ENCODE measurements around the gene ZNF566. TPM values are rescaled to one million over a fixed set of nuclear protein-coding genes. Genes with fewer than 3 reads are reported as not detected.

ZNF566 gene
- total RNA-seq, 6 experiments from 2014 or later = 5.2 to 6.7 (median 6.0) TPM

- peaks cover 8% of the 10 kb centered on the region for H3K4me1 Mint-ChIP-seq (ENCODE audit: low read depth)
- H3K36me3 Mint-ChIP-seq (ENCODE audit: low read depth) = peaks cover 64% of the 10 kb centered on the region
- no peak overlapping the region for H3K4me3 Mint-ChIP-seq
- no peak for DNase-seq
- no peak for TF ChIP-seq CTCF (IDR thresholded peaks at IDR 0.05)
- H3K9me3 Mint-ChIP-seq = peaks cover 27% of the 10 kb centered on the region
- no peak overlapping the region for H3K27ac Mint-ChIP-seq
- H3K27me3 Mint-ChIP-seq (ENCODE audit: insufficient read depth) = peaks cover under 1% of the 10 kb centered on the region; the same call in 1 of the 2 replicates
These were observed 5.7 kb downstream of the ZNF566 start for GRCh38 chr19:36483653-36484052.

- no peak for TF ChIP-seq CTCF (IDR thresholded peaks at IDR 0.05)
- H3K36me3 Mint-ChIP-seq (ENCODE audit: low read depth) = peaks cover 70% of the 10 kb centered on the region
- H3K4me1 Mint-ChIP-seq (ENCODE audit: low read depth) = peaks cover under 1% of the 10 kb centered on the region
- H3K27me3 Mint-ChIP-seq (ENCODE audit: insufficient read depth) = no peaks in the 10 kb centered on the region
- H3K4me3 Mint-ChIP-seq = no peak overlapping the region
- no peak overlapping the region for H3K27ac Mint-ChIP-seq
- DNase-seq = no peak
- peaks cover 27% of the 10 kb centered on the region for H3K9me3 Mint-ChIP-seq
These were observed 6.5 kb downstream of the ZNF566 start for GRCh38 chr19:36482876-36483275.

- peaks cover 48% of the 10 kb centered on the region for H3K36me3 Mint-ChIP-seq (ENCODE audit: low read depth)
These were observed 29.3 kb downstream of the ZNF566 start for GRCh38 chr19:36460046-36460445.

GRCh38 chr19:36456831-36457230 lies 32.5 kb downstream of the ZNF566 start:
- Mint-ChIP-seq H3K27ac (no peak overlapping the region), H3K9me3 (peaks cover 69% of the 10 kb centered on the region), H3K36me3 (ENCODE audit: low read depth) (peaks cover 57% of the 10 kb centered on the region), H3K27me3 (ENCODE audit: insufficient read depth) (peaks cover 3% of the 10 kb centered on the region; the same call in 1 of the 2 replicates), H3K4me1 (ENCODE audit: low read depth) (peaks cover 15% of the 10 kb centered on the region), H3K4me3 (no peak overlapping the region)
- DNase-seq = no peak
- TF ChIP-seq CTCF (IDR thresholded peaks at IDR 0.05) = no peak

More at GRCh38 chr19:36460046-36460445, 29.3 kb downstream of the ZNF566 start:
- Mint-ChIP-seq H3K9me3 (peaks cover 40% of the 10 kb centered on the region), H3K4me3 (peak overlapping the region; percentile 44), H3K4me1 (ENCODE audit: low read depth) (peaks cover 15% of the 10 kb centered on the region), H3K27me3 (ENCODE audit: insufficient read depth) (peaks cover 3% of the 10 kb centered on the region; the same call in 1 of the 2 replicates), H3K27ac (peak overlapping the region; percentile 74)
- TF ChIP-seq CTCF (IDR thresholded peaks at IDR 0.05) = no peak
- DNase-seq = peak; percentile 38

- DNase-seq = no peak
- H3K36me3 Mint-ChIP-seq (ENCODE audit: low read depth) = peaks cover 73% of the 10 kb centered on the region
- H3K27ac Mint-ChIP-seq = no peak overlapping the region
- H3K4me3 Mint-ChIP-seq = no peak overlapping the region
- peaks cover 94% of the 10 kb centered on the region for H3K9me3 Mint-ChIP-seq
- H3K4me1 Mint-ChIP-seq (ENCODE audit: low read depth) = no peaks in the 10 kb centered on the region
- no peaks in the 10 kb centered on the region for H3K27me3 Mint-ChIP-seq (ENCODE audit: insufficient read depth)
- no peak for TF ChIP-seq CTCF (IDR thresholded peaks at IDR 0.05)
These were observed 40.2 kb downstream of the ZNF566 start for GRCh38 chr19:36449059-36449670.
